HEK293 (cell line): ENCODE results near the gene KANSL1.

Source experiments
- CTCF ChIA-PET: fragments of 350-600 bp; formaldehyde crosslinking; extraction: SDS; loops from one replicate; lab custom pipeline; 2021; ENCODE audit warnings: antibody characterized with exemption; lab: Yijun Ruan, JAX
- POLR2A ChIA-PET: fragments of 300-600 bp; formaldehyde crosslinking; extraction: SDS; loops from one replicate; lab custom pipeline; 2020; ENCODE audit warnings: antibody characterized with exemption, inconsistent platforms; lab: Yijun Ruan, JAX
- H3K27ac ChIP-seq: fragments of 200-500 bp; sonication (Bioruptor generic); 2 replicates; pipeline ENCODE4 v1.5.1; 2014; ENCODE audit warnings: low read depth, low read length, control low read depth, inconsistent platforms; ENCODE audit errors: extremely low read depth
- H3K36me3 ChIP-seq, 2 experiments: fragments of 200-500 bp in 1 of 2; sonication (Bioruptor generic) in 1 of 2; 1 replicate in 1 of 2; 2 replicates in 1 of 2; pipeline ENCODE4 v1.5.1; 2014 to 2017; ENCODE audit warnings: inconsistent platforms in 2 of 2, low read length in 2 of 2; ENCODE audit not compliant: control insufficient read depth in 2 of 2, insufficient read depth in 1 of 2
- H3K4me1 ChIP-seq: fragments of 200-500 bp; sonication (Bioruptor generic); 2 replicates; pipeline ENCODE4 v1.5.1; 2014; ENCODE audit warnings: mild to moderate bottlenecking, low read length, inconsistent platforms; ENCODE audit not compliant: control insufficient read depth, insufficient read depth
- H3K4me3 ChIP-seq: 2 replicates; pipeline ENCODE4 v1.5.1; 2011; ENCODE audit warnings: low read depth, mild to moderate bottlenecking, control low read depth, low read length, moderate library complexity
- H3K9me3 ChIP-seq: fragments of 200-500 bp; sonication (Bioruptor generic); 2 replicates; pipeline ENCODE4 v1.5.1; 2014; ENCODE audit warnings: low read depth, low read length, inconsistent platforms; ENCODE audit not compliant: control insufficient read depth, insufficient read depth
- KLF8 ChIP-seq: fragments of 450-650 bp; formaldehyde crosslinking; IDR thresholded peaks from 2 replicates; pipeline ENCODE4 v1.5.1; 2016; ENCODE audit warnings: missing biosample characterization, missing genetic modification characterization
- MEIS1 ChIP-seq: sonication (generic); formaldehyde crosslinking; IDR thresholded peaks from 2 replicates; pipeline ENCODE4 v1.8.1; 2022; ENCODE audit warnings: missing genetic modification reagents, mild to moderate bottlenecking, borderline replicate concordance
- OVOL3 ChIP-seq: fragments of 450-650 bp; formaldehyde crosslinking; IDR thresholded peaks from 2 replicates; pipeline ENCODE4 v1.5.1; 2016; ENCODE audit warnings: missing biosample characterization, missing genetic modification characterization
- SCRT1 ChIP-seq: fragments of 450-650 bp; formaldehyde crosslinking; IDR thresholded peaks from 2 replicates; pipeline ENCODE4 v1.5.1; 2016; ENCODE audit warnings: missing biosample characterization, missing genetic modification characterization, borderline replicate concordance
- SCRT2 ChIP-seq: fragments of 450-650 bp; formaldehyde crosslinking; IDR thresholded peaks from 2 replicates; pipeline ENCODE4 v1.5.1; 2016; ENCODE audit warnings: missing biosample characterization, missing genetic modification characterization
- ZNF112 ChIP-seq: fragments of 450-650 bp; formaldehyde crosslinking; IDR thresholded peaks from 2 replicates; pipeline ENCODE4 v1.5.0; 2017; ENCODE audit warnings: missing biosample characterization, missing genetic modification characterization
- ZNF132 ChIP-seq: fragments of 450-650 bp; formaldehyde crosslinking; IDR thresholded peaks from 2 replicates; pipeline ENCODE4 v1.5.1; 2017; ENCODE audit warnings: missing biosample characterization, missing genetic modification characterization, borderline replicate concordance
- ZNF248 ChIP-seq: fragments of 450-650 bp; formaldehyde crosslinking; IDR thresholded peaks from 2 replicates; pipeline ENCODE4 v1.5.1; 2017; ENCODE audit warnings: missing biosample characterization, missing genetic modification characterization
- ZNF37A ChIP-seq: fragments of 450-650 bp; IDR thresholded peaks from 2 replicates; pipeline ENCODE4 v1.5.1; 2018; ENCODE audit warnings: missing biosample characterization, missing genetic modification characterization
- ZNF394 ChIP-seq: fragments of 450-650 bp; formaldehyde crosslinking; IDR thresholded peaks from 2 replicates; pipeline ENCODE4 v1.5.1; 2016; ENCODE audit warnings: missing biosample characterization, missing genetic modification characterization, mild to moderate bottlenecking, moderate library complexity, borderline replicate concordance
- ZNF473 ChIP-seq: fragments of 450-650 bp; formaldehyde crosslinking; IDR thresholded peaks from 2 replicates; pipeline ENCODE4 v1.5.1; 2017; ENCODE audit warnings: missing biosample characterization, missing genetic modification characterization
- ZNF549 ChIP-seq: fragments of 450-650 bp; IDR thresholded peaks from 2 replicates; pipeline ENCODE4 v1.5.1; 2018; ENCODE audit warnings: missing biosample characterization, missing genetic modification characterization, mild to moderate bottlenecking, inconsistent platforms, moderate library complexity
- ZNF658 ChIP-seq: fragments of 450-650 bp; formaldehyde crosslinking; IDR thresholded peaks from 2 replicates; pipeline ENCODE4; 2016; ENCODE audit warnings: missing biosample characterization, missing genetic modification characterization
- ZSCAN30 ChIP-seq: fragments of 450-650 bp; IDR thresholded peaks from 2 replicates; pipeline ENCODE4 v1.5.1; 2018; ENCODE audit warnings: missing biosample characterization, mild to moderate bottlenecking, missing genetic modification characterization, moderate library complexity
- TF ChIP-seq, protein P1 (sequence below): fragments of 450-650 bp; formaldehyde crosslinking; IDR thresholded peaks from 2 replicates; pipeline ENCODE4 v1.5.1; 2017; ENCODE audit warnings: missing biosample characterization, missing genetic modification characterization
- TF ChIP-seq, protein P2 (sequence below): fragments of 450-650 bp; formaldehyde crosslinking; IDR thresholded peaks from 2 replicates; pipeline ENCODE4 v1.5.1; 2016; ENCODE audit warnings: missing biosample characterization, missing genetic modification characterization, borderline replicate concordance
- TF ChIP-seq, protein P3 (sequence below): fragments of 450-650 bp; formaldehyde crosslinking; IDR thresholded peaks from 2 replicates; pipeline ENCODE4 v1.5.1; 2016; ENCODE audit warnings: missing biosample characterization, missing genetic modification characterization

The KANSL1 gene

GRCh38 chr17:46125831-46126230, 67.4 kb downstream of the KANSL1 start:
- H3K4me1 ChIP-seq: peaks cover 39% of the 10 kb centered on the region

DNA sequence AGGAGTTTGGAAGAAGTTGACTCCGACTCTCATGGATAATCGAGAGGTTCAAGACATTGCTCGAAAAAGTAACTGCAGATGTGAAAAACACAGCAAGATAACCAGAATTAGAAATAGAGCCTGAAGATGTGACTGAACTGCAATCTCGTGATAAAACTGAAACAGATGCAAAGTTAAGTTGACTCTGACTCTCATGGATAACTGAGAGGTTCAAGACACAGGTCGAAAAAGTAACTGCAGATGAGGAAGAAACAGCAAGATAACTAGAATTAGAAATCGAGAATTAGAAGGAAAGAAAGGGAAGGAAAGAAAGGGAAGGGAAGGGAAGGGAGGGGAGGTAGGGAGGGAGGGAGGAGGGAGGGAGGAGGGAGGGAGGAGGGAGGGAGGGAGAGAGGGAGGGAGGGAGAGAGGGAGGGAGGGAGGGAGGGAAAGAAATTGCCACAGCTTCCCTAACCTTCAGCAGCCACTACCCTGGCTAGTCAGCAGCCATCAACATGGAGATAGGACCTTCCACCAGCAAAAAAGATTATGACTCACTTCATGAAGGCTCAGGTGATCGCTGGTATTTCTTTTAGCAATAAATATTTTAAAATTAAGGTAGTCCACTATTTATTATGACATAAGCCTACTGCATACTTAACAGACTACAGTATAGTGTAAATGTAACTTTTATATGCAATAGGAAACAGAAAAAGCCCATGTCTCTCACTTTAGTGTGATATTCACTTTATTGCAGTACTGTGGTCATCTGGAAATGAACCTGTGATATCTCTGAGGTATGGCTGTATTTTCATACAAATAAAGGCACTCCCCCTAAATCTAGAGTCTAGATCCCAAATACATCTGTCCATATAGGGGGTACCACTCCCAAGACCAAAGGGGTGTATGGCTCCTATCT, 68.3 kb downstream of the KANSL1 start:
- TF ChIP-seq ZSCAN30: no peak
- TF ChIP-seq, protein P1, sequence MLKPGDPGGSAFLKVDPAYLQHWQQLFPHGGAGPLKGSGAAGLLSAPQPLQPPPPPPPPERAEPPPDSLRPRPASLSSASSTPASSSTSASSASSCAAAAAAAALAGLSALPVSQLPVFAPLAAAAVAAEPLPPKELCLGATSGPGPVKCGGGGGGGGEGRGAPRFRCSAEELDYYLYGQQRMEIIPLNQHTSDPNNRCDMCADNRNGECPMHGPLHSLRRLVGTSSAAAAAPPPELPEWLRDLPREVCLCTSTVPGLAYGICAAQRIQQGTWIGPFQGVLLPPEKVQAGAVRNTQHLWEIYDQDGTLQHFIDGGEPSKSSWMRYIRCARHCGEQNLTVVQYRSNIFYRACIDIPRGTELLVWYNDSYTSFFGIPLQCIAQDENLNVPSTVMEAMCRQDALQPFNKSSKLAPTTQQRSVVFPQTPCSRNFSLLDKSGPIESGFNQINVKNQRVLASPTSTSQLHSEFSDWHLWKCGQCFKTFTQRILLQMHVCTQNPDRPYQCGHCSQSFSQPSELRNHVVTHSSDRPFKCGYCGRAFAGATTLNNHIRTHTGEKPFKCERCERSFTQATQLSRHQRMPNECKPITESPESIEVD (tag by site-specific recombination): 0 out of 2 replicates have a peak, but pooled peaks have one; percentile 16
- ChIA-PET POLR2A (no interaction called here), CTCF (interaction anchor here (2.5 kb wide), 1 partner anchor 62 kb away, joined by 6 read pairs; no protein-coding TSS in a partner anchor)
- H3K4me3 ChIP-seq: no peak overlapping the region
- H3K36me3 ChIP-seq: peaks cover 3% of the 10 kb centered on the region in 2 experiments; a peak in 2 of 3 replicates
- H3K27ac ChIP-seq: no peak overlapping the region
- H3K4me1 ChIP-seq: peaks cover 31% of the 10 kb centered on the region
- H3K9me3 ChIP-seq: no peaks in the 10 kb centered on the region

More at GRCh38 chr17:46125831-46126230, 67.4 kb downstream of the KANSL1 start:
- Histone ChIP-seq H3K9me3 (no peaks in the 10 kb centered on the region), H3K27ac (no peak overlapping the region), H3K4me3 (no peak overlapping the region), H3K36me3 (peaks cover 3% of the 10 kb centered on the region in 2 experiments; a peak in 2 of 3 replicates)
- CTCF ChIA-PET: interaction anchor here (0.6 to 2.5 kb wide), 6 partner anchors 11 to 156 kb away, joined by 3 to 6 read pairs (median 4); no protein-coding TSS in a partner anchor
- POLR2A ChIA-PET: no interaction called here
- TF ChIP-seq, protein P1 (tag by site-specific recombination): peak; percentile 39
- no peak for TF ChIP-seq ZNF473

DNA sequence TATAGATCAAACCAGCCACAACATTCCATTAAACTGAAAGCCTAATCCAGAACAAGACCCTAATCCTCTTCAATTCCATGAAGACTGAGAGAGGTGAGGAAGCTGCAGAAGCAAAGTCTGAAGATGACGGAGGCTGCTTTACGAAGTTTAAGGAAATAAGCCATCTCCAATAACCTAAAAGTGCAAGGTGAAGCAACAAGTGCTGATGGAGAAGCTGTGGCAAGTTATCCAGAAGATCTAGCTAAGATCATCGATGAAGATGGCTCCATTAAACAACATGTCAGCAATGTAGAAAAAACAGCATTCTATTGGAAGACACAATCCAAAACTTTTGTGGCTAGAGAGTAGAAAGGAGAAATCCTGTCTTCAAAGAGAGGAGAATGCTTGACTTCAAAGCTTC, 69.6 kb downstream of the KANSL1 start:
- ChIA-PET CTCF (interaction anchor here (1.0 to 1.8 kb wide), 3 partner anchors 9 to 70 kb away, joined by 3 to 9 read pairs (median 3); partner anchors contain the start of gene KANSL1), POLR2A (interaction anchor here (0.5 to 0.9 kb wide), 2 partner anchors 25 to 46 kb away, joined by 3 read pairs; no protein-coding TSS in a partner anchor)
- H3K4me1 ChIP-seq: peaks cover 29% of the 10 kb centered on the region
- no peak overlapping the region for H3K4me3 ChIP-seq
- TF ChIP-seq ZNF248 (tag by site-specific recombination) (no peak), OVOL3 (no peak), KLF8 (no peak), ZNF394 (peak; percentile 20; the same call in 1 of the 2 replicates), MEIS1 (CRISPR knock-in tag) (no peak), ZNF549 (tag by site-specific recombination) (no peak), ZNF658 (tag by site-specific recombination) (no peak), SCRT1 (peak; percentile 83), ZNF132 (tag by site-specific recombination) (no peak), ZNF37A (tag by site-specific recombination) (no peak), ZNF473 (no peak), SCRT2 (tag by site-specific recombination) (peak; percentile 96), ZNF112 (tag by site-specific recombination) (no peak)
- TF ChIP-seq, protein P2, sequence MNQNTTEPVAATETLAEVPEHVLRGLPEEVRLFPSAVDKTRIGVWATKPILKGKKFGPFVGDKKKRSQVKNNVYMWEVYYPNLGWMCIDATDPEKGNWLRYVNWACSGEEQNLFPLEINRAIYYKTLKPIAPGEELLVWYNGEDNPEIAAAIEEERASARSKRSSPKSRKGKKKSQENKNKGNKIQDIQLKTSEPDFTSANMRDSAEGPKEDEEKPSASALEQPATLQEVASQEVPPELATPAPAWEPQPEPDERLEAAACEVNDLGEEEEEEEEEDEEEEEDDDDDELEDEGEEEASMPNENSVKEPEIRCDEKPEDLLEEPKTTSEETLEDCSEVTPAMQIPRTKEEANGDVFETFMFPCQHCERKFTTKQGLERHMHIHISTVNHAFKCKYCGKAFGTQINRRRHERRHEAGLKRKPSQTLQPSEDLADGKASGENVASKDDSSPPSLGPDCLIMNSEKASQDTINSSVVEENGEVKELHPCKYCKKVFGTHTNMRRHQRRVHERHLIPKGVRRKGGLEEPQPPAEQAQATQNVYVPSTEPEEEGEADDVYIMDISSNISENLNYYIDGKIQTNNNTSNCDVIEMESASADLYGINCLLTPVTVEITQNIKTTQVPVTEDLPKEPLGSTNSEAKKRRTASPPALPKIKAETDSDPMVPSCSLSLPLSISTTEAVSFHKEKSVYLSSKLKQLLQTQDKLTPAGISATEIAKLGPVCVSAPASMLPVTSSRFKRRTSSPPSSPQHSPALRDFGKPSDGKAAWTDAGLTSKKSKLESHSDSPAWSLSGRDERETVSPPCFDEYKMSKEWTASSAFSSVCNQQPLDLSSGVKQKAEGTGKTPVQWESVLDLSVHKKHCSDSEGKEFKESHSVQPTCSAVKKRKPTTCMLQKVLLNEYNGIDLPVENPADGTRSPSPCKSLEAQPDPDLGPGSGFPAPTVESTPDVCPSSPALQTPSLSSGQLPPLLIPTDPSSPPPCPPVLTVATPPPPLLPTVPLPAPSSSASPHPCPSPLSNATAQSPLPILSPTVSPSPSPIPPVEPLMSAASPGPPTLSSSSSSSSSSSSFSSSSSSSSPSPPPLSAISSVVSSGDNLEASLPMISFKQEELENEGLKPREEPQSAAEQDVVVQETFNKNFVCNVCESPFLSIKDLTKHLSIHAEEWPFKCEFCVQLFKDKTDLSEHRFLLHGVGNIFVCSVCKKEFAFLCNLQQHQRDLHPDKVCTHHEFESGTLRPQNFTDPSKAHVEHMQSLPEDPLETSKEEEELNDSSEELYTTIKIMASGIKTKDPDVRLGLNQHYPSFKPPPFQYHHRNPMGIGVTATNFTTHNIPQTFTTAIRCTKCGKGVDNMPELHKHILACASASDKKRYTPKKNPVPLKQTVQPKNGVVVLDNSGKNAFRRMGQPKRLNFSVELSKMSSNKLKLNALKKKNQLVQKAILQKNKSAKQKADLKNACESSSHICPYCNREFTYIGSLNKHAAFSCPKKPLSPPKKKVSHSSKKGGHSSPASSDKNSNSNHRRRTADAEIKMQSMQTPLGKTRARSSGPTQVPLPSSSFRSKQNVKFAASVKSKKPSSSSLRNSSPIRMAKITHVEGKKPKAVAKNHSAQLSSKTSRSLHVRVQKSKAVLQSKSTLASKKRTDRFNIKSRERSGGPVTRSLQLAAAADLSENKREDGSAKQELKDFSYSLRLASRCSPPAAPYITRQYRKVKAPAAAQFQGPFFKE (tag by site-specific recombination): no peak
- TF ChIP-seq, protein P3, sequence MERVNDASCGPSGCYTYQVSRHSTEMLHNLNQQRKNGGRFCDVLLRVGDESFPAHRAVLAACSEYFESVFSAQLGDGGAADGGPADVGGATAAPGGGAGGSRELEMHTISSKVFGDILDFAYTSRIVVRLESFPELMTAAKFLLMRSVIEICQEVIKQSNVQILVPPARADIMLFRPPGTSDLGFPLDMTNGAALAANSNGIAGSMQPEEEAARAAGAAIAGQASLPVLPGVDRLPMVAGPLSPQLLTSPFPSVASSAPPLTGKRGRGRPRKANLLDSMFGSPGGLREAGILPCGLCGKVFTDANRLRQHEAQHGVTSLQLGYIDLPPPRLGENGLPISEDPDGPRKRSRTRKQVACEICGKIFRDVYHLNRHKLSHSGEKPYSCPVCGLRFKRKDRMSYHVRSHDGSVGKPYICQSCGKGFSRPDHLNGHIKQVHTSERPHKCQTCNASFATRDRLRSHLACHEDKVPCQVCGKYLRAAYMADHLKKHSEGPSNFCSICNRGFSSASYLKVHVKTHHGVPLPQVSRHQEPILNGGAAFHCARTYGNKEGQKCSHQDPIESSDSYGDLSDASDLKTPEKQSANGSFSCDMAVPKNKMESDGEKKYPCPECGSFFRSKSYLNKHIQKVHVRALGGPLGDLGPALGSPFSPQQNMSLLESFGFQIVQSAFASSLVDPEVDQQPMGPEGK (tag by site-specific recombination): no peak
- TF ChIP-seq, all 188 proteins: peak for 3
- peaks cover 3% of the 10 kb centered on the region in 2 experiments; a peak in 2 of 3 replicates for H3K36me3 ChIP-seq
- H3K9me3 ChIP-seq: no peaks in the 10 kb centered on the region
- no peak overlapping the region for H3K27ac ChIP-seq
